HT-29 (cell line): Measurements from ENCODE around the gene RNF125. TPM values are rescaled to one million over a fixed set of nuclear protein-coding genes. Genes with fewer than 3 reads are reported as not detected.
"Not testable (repeated sequence)": the region's sequence is repeated elsewhere in the genome, so short reads cannot be mapped to it uniquely, and the experiment has no call there.

Experiments used
- DNase-seq: peaks from one replicate; pipeline ENCODE4 v3.0.0-alpha.2; 2015; ENCODE audit warnings: low spot score
- total RNA-seq: library from RNA; depleted of rRNA; stranded (reverse); fragments of >200 nt; shearing (Covaris generic); gene quantifications from 2 replicates; pipeline ENCODE4 v1.2.3, GENCODE V29; 2014; rRNA removed

Gene RNF125
- total RNA-seq, result 1.7 and 2.1 TPM in 2 replicates

DNA sequence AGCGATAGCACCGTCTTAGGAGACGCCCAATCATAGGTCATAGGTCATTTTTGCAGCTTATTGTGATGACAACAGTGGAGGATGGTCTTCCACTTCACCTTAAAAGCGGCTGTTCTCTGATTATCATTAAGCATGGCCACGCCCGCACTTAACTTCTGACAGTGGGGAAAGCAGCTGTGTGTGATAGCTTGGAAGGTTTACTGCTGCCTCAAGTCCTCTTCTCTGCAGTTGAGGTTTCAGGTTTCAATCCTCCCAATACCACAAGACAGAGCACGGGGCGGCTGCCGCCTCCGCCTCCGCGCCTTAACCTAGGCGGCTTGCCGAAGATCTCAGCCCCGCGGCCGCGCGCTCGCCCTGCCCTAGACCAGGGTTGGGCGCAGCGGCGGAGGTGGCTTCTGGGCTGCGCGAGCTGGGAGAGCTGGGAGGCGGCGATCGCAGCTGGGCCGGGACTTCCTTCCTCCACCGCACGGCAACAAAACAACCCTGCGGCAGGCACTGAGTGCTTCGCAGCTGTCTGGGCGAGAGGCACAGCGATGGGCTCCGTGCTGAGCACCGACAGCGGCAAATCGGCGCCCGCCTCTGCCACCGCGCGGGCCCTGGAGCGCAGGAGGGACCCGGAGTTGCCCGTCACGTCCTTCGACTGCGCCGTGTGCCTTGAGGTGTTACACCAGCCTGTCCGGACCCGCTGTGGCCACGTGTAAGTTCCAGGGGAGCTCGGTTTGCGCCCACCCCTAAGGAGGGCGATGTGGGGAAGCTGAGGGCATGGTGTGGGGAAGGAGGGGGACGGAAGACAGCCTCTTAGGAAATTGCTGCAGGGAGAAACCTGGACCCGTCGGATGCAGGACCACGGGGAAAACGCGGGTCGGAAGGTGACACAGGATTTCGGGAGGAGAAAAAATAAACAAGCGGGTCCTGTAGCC, at the start of gene RNF125:
RNF125 (plus strand) TSS at position 495 of the 920 bp plus-strand sequence; CDS start at position 534, 39 bp downstream.
- peak; percentile 77 for DNase-seq

DNA sequence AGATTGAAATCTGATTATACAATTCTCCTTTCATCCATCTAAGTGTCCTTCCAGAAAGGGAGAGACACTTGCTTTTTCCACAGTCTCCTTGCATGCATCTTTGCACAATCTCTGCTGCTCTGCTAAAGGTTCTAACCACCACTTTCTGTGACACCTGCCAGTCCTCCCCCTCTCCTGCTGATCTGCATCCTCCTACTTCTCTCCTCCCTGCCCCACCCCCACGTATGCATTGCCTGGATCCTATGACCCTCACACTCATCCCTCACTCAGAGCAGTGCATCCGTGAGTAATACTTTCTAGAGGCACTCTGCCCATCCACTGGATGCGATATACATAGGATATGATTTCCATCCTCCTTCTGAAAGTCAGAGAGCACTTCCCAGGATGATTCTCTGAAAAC, 48.0 kb upstream of the RNF125 start:
- DNase-seq, result no peak

DNA sequence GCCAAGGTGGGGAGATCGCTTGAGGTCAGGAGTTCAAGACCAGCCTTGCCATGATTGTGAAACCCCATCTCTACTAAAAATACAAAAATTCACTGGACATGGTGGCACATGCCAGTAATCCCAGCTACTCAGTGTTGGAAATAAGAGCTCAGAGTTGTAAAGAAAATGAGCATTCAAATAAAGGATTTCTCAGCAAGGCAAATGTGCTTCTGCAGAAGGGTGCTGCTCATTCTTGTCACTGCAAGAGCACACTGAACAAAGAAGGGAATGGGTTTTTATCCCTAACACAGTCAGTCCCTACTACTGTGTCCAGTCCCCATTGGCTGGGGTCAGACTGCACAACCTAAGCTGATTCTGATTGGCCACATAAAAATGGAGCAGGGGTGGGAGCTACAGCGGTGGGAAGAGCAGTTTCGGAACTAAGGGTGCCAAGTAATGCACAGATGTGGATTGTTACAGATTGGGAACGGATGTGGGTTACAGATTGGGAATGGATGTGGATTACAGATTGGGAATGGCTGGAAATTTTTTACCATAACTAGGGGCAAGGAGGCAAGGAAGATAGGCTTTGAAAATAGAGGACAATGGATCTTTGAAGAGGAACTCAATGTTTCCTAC, 44.6 kb upstream of the RNF125 start:
- no peak for DNase-seq

DNA sequence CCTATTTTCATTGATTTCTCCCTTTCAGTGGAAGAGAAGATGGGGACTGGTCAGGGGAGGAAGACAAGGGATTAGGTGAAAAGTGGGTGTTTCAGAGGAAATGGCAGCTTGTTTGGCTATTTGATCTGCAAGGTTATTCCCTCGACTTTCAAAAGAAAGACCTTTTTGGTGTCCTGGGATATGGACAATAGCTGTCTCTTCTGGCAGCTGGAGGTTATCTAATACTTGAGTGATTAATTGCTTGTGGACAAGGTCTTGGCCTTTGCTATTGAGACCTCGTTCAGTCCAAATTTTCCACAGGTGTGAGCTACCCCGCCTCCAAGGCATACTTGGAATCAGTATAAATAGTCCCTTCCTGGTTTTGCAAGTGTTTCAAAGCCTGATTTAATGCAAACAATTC, 42.4 kb upstream of the RNF125 start:
- no peak for DNase-seq

DNA sequence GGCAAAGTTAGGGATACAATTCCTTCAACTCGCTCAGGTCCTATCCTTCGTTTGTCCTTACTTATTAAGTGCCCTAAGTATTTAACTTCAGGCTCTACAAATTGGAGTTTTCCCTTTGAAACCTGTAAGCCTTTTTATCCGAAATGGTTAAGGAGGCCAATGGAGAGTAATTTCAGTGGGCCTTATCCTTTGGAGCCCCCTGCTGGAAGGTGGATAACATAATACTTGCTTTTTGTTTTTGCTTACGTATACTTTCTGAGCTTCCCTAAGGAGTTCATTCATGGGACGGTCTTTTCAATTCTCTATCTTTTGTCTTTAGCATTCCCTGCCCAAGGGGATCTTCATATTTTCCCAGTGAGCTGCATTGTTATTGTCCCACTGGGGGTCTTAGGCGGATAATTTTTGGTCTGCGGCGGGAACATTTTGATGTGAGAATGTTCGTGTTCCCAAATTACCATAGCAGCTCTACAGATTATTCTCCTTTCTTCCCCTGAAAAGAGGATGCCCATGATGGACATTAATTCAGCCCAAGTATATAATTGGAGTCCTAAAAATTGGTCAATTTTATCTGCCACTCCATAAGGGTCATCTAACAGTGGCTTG, 41.3 kb upstream of the RNF125 start:
- DNase-seq, result peak; percentile 23

DNA sequence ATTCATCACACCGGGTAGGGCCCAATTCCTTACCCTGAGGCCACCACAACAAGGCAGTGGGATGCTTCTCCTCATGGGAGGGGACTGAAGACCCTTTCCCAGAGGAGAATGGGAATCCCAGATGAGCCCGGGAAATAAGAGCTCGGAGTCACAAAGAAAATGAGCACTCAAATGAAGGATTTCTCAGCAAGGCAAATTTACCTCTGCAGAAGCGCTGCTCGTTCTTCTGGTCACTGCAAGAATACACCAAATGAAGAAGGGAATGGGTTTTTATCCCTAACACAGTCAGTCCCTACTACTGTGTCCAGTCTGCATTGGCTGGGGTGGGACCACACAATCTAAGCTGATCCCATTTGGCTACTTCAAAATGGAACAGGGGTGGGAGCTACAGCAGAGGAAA, 40.0 kb upstream of the RNF125 start:
- DNase-seq, result no peak

DNA sequence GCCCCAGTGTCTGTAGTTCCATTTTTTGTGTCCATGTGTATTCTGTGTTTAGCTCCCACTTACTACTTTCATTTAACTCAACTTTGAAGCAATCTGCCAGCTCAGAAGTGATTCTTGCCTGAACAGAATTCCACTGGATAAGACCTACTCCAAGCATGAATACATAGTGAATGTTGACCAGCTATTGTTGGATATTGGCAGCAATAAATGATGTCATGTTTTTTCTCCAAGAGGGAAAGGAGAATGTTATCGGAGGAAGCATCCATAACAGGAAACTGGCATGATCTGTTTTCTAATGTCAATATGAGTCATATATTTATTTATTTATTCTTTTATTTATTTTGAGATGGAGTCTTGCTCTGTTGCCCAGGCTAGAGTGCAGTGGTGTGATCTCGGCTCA, 38.9 kb upstream of the RNF125 start:
- DNase-seq, result no peak

DNA sequence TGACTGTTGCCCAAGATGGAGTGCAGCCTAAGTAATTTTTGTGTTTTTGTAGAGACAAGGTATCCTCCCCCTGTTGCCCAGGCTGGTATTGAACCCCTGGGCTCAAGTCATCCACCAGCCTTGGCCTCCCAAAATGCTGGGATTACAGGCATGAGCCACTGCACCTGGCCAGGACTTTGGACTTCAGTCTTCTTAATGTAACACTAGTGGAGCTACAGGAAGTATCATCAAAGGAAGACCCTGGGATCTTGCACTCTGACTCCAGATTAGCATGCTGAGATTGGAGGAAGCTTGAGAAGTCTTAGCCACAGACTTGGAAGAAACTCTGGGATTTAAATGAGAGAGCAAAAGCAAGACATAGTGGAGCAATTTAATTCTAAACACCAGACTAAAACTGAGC, 37.8 kb upstream of the RNF125 start:
- no peak for DNase-seq

DNA sequence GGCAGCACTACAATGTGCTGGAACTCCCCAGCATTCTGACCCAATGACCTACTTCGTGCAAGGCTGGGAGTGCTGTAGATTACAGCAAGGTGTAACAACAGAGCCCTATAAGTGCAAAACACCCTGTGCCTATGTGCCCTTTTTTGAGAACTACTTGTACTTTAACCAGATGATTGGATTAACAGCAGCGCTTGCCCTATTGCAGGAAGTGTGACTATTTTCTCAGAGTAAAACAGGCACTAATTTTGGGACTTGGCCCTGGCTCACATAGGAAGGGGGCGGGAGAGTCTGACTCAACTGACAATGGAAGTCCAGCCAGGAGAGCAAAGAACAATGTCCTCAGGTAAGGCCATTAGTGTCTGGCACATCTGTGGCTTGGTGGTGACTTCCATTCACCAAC, 35.6 kb upstream of the RNF125 start:
- no peak for DNase-seq

DNA sequence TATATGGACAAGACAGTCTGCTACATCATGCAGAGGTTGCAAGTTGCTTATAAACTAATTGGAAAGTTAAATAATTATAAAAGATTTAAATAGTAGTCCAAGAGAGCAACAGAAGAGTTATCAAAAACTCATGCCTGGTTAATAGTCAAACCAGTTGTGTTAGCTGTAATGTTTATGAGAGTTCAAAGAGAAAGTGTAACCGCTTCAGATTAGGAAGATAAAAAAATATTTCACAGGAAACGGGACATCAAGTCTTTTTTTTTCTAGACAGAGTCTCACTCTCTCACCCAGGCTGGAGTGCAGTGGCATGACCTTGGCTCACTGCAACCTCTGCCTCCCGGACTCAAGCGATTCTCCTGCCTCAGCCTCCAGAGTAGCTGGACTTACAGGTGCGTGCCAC, 34.6 kb upstream of the RNF125 start:
- no peak for DNase-seq

DNA sequence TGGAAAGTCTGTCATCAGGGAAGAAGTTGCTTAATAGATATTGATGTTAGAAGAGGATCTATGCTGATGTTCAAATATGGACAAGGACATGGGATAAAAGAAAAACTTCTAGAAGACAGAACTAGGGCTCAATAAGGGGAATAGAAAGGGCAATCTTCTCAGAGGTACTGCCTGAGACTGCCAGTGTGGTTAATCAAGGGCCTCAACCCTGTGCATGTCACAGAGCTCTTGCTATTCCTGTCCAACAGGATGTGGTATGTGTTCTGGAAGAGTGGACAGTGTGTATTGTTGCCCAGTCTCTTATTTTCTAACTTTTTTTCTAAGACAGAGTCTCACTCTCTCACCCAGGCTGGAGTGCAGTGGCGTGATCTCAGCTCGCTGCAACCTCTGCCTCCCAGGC, 27.8 kb upstream of the RNF125 start:
- DNase-seq, result no peak

DNA sequence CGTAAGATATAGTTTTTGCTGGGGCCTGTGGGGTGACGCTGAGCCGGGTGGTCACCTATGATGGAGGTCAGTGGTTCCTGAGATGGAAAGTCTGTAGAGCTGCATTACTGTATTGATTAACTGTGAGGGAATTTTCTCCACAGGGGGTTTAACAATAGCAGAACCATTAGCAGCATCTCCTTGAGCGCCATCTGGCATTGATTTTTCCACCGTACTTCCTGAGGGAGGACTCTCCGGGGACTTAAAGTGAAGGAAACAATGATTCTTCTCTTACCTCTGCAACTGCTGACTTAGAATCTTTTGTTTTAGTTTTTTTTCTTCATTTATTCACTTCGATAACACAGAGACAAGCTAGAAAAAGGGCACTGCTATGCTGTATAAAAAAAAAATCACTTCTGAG, 22.6 kb upstream of the RNF125 start:
- no peak for DNase-seq

DNA sequence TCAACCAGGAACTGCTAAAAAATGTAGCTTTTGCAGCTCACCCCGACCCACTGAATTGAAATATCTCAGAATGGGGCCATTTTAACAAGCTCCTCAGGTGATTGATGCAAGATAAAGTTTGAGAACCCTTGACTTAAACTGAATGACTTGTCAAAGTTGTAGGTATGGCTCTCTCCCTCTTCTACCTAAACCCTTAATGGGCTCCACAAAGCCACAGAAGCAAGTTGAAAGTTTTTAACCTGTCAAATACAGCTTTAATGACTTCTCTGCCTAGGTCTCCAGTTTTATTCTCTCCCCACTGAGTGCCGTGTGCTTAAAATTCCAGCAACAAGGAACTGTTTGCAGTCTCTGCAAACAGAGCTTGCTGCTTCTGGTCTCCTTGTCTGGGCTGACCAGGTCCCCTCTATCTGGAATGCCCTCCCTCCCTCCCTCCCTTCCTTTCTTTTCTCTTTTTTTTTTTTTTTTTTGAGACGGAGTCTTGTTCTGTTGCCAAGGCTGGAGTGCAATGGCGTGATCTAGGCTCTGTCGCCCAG, 19.7 kb upstream of the RNF125 start:
- DNase-seq, result no peak

DNA sequence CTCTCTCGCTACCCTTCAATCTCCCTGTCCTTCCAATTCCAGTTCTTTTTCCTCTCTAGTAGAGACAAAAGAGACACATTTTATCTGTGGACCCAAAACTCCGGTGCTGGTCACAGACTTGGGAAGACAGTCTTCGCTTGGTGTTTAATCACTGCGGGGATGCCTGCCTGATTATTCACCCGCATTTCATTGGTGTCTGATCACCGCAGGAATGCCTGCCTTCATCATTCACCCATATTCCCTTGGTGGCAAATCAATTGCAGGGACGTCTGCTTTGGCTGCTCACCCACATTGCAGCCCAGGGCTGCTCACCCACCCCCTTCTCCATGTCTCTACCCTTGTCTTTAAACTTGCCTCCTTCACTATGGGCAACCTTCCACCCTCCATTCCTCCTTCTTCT, 17.5 kb upstream of the RNF125 start:
- DNase-seq, result not testable (repeated sequence)

DNA sequence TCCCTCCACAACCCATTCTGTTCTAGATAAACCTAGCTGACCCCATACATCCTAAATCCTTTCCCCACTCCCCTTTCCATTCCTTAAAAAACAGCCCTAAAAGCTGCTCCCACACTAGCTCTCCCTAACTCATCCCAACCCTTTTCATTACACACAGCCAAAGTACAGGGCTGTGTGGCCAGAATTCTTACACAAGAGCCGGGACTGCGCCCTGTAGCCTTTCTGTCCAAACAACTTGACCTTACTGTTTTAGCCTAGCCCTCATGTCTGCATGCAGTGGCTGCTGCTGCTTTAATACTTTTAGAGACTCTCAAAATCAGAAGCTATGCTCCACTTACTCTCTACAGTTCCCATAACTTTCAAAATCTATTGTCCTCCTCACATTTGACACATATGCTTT, 14.8 kb upstream of the RNF125 start:
- not testable (repeated sequence) for DNase-seq

DNA sequence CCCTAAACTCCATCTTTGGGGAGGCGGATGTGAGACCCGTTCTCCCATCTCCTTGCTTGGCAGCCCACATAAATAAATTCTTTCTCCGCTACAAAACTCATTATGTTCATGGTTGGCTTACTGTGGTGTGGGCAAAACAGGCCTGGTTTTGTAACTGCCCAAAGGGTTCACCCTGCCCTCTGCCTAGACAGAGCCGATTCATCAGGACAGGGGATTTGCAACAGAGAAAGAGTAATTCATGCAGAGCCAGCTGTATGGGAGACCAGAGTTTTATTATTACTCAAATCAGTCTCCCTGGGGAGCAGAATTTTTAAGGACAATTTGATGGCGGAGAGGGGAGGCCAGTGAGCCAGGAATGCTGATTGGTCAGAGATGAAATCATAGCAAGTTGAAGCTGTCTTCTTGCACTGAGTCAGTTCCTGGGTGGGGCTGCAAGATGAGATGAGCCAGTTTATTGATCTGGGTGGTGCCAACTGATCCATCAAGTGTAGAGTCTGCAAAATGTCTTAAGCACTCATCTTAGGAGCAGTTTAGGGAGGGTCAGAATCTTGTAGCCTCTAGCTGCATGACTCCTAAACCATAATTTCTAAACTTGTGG, 8.4 kb upstream of the RNF125 start:
- DNase-seq, result no peak

DNA sequence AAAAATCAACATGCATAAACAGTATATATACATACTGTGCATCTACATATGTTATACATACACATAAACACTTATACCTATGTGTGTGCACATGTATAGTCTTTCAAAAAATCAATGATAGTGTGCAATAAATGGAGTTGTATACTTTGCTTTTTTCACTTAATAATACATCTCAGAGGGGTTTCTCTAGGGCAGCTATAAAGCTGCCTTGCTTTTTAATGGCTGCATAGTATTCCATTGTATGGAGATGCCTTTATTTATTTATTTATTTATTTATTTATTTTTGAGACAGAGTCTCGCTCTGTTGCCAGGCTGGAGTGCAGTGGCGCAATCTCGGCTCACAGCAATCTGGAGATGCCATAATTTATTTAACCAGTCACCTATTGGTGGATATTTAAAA, 7.4 kb upstream of the RNF125 start:
- DNase-seq, result no peak

DNA sequence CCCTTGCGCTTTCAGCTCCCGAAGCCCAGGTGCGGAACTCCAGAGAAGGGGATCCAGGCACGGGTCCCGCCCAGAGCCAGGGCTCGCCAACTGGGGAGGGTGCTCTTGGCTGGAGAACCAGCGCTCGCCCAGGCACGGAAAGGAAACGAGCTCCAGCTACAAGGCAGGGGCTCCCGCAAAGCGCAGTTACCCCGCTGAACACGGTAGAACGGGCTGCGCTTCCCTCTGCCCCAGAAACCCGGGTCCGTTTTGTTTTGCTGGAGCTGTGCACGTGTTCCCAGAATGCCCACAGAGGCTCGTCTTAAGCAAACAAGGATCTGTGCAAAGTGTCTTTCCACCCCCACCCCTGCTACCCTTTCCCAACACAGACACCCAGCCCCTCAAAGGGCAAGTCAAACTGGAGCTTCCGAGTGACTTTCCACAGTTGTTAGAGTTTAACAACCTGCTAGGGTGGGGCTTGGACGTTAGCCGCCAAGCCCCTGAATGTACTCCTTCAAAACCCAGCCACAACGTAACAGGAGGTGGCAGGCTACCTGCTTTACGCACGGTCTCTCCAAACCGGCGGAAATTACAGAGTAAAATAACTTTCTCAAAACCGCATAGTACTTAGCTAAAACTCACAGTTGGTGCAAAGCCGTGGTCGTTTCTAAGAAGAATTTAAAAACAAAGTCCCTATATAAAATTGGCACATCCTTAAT, 775 bp downstream of the RNF125 start:
- DNase-seq, result peak; percentile 60

DNA sequence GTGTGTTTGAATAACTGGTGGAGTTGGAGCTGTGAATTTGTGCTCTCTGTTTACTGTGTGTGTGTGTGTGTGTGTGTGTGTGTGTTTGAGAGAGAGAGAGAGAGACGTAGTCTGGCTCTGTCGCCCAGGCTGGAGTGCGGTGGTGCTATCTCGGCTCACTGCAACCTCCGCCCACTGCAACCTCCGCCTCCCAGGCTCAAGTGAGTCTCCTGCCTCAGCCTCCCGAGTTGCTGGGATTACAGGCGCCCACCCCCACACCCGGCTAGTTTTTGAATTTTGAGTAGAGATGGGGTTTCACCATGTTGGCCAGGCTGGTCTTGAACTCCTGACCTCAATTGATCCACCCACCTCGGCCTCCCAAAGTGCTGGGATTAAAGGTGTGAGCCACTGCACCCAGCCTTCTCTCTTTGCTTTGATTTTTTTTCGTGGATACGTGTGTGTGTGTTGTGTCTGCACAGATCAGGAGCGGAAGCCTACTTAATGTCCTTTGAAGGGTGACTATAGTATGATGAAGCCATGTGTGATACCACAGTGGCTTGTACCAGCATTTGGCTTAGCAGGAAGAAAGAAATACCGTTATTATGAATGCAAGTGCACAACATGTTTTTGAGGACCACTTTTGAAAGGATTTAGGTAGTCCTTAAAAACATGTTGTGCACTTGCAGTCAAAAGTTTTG, 1.5 kb downstream of the RNF125 start:
- not testable (repeated sequence) for DNase-seq

DNA sequence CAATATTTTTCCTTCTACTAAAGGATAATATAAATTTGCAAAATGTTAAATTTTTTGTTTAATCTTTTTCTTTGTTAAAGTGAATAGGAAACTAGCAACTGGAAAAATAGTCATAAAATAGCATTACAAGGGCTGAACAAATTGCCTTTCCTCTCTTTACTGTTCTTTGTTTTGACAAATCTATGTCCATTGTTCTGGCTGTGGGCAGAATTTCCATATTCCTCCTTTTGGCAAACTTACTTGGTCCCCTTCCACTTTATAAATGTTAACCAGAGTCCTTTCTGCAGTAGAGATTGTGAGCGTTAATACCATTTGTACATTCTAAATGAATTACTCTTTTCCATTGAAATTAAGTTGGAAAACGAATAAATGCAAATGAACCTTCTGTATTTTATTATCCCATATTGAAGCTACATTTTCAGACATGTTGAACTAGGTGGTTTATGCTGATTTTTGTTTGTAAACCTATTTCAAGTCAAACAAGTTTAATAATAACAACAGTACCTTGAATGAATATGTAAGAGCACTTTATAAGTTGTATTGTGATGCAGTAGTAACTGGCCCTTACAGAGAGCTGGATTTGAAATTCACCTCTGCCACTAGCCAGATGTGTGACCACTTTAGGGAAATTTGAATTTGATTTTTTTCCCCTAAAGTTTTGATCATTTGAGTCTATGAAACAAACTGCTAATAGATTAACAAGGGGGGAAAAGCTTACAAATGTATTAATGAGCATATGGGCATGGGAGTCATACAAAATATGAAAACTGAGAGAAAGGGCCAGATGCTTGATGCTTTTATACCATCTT, 3.3 kb downstream of the RNF125 start:
- DNase-seq, result no peak
